Heart right ventricle (tissue), 16 donors: ENCODE data around the gene SLC51B. TPM values are rescaled to one million over a fixed set of nuclear protein-coding genes. Genes with fewer than 3 reads are reported as not detected.

Experiments
- ATAC-seq, 8 donors: fragments of 200-7000 bp; cut with Tn5 transposase; one replicate each; pipeline ENCODE4 v1.9.1; 2020; ENCODE audit warnings: mild to moderate bottlenecking in 8 of 8, moderate library complexity in 8 of 8, moderate number of reproducible peaks in 1 of 8
- DNase-seq, 2 donors: peaks; one replicate each; pipeline ENCODE4 v3.0.0-alpha.2; 2020
- H3K27ac ChIP-seq, 10 donors: fragments of 200-600 bp; sonication (generic) in 2 of 10; one replicate each; pipeline versions ENCODE4 v1.5.0 to v1.8.0; 2020 to 2022; ENCODE audit warnings: mild to moderate bottlenecking in 3 of 10
- H3K27me3 ChIP-seq, 7 donors: fragments of 200-600 bp; one replicate each; pipeline ENCODE4 v1.8.0; 2021 to 2022; ENCODE audit warnings: mild to moderate bottlenecking in 2 of 7
- H3K36me3 ChIP-seq, 9 donors: fragments of 200-600 bp; sonication (generic) in 1 of 9; one replicate each; pipeline versions ENCODE4 v1.5.0 to v1.8.0; 2020 to 2022; ENCODE audit warnings: mild to moderate bottlenecking in 2 of 9
- H3K4me1 ChIP-seq, 9 donors: fragments of 200-600 bp; sonication (generic) in 1 of 9; one replicate each; pipeline versions ENCODE4 v1.5.0 to v1.8.0; 2020 to 2022; ENCODE audit warnings: mild to moderate bottlenecking in 4 of 9
- H3K4me3 ChIP-seq, 10 donors: fragments of 200-600 bp; sonication (generic) in 2 of 10; one replicate each; pipeline versions ENCODE4 v1.5.0 to v1.8.0; 2020 to 2022; ENCODE audit warnings: mild to moderate bottlenecking in 7 of 10, moderate library complexity in 2 of 10
- H3K9me3 ChIP-seq, 11 donors: fragments of 200-600 bp in 10 of 11; sonication (generic) in 2 of 11; one replicate each; pipeline versions ENCODE4 v1.5.0 to v1.8.0; 2013 to 2022; ENCODE audit warnings: mild to moderate bottlenecking in 2 of 11, control low read depth in 1 of 11, moderate library complexity in 1 of 11
- WGBS, 2 donors: extraction: QIAGEN DNeasy Blood & Tissue Kit; methylation state at CpG; one replicate each; pipeline ENCODE4 v1.1.7; 2013; ENCODE audit warnings: inconsistent platforms in 1 of 2; 5-methylcytosine and 5-hydroxymethylcytosine counted together
- intact Hi-C, 10 donors: fragments of 100-400 bp; cut with DNase I; formaldehyde crosslinking; loops; one replicate each; pipeline versions ENCODE4 v1.11.1 to v1.14.2; 2022
- polyA plus RNA-seq, 2 donors: library from polyadenylated mRNA; stranded (reverse); fragments of 200-250 nt; gene quantifications; one replicate each; pipeline ENCODE4 v1.2.3, GENCODE V29; 2013
- total RNA-seq, 10 donors: library from RNA; stranded (reverse); fragmentation: NEBNext Ultra II Directional in 3 of 10; extraction: Animal tissue kit (Norgen Biotek cat#: 25700) in 3 of 10; gene quantifications; one replicate each; pipeline versions ENCODE4 v1.2.1 to v1.2.4, GENCODE V29; 2021 to 2023
- TF ChIP-seq, protein P1 (sequence below), 9 donors: fragments of 200-600 bp; sonication (generic) in 2 of 9; IDR thresholded peaks; one replicate each; pipeline versions ENCODE4 v1.5.0 to v1.8.0; 2021 to 2022; ENCODE audit warnings: antibody characterized with exemption in 9 of 9, mild to moderate bottlenecking in 5 of 9, moderate library complexity in 1 of 9
- donor health status: Arrhythmogenic right ventricular cardiomyopathy.
- donor health status: ischemic (EF 13 %, LVEDD 7.1; RV severe dilation, severe dysfunction).
- donor health status: healthy with polysubstance abuse.
- donor health status: DM: no; HTN: yes; CAD: no.
- donor health status: DM: no; HTN: no; CAD: no.
- donor health status: ischemic (EF 25% LVEDD 6.9; RV normal size, moderate dysfunction).
- donor health status: ischemic (EF 25% LVEDD 5.7; RV mildly dilated, moderate dysfunction).
- donor health status: healthy.
- donor health status: DM: yes; HTN: yes; CAD: no.
- donor health status: Ischemic cardiomyopathy.
- donor health status: ischemic (EF 35%, LVEDD 5.7; RV mildly dilated, moderate dysfunction).
- donor health status: nonischemic (EF 11% LVEDD 7.7; RV severe dilation, severe dysfunction).
- donor health status: DM: yes; HTN: yes; CAD: no.
- donor health status: PGD.
- donor health status: ischemic (EF 29% LVEDD 5.4; RV normal size, mild dysfunction).
- donor health status: nonischemic (EF 23%, LVEDD 6.1; RV moderate dilation, normal function).

The SLC51B gene
- total and polyA plus RNA-seq, 12 donors, result 0.43 TPM; not detected in 11

DNA sequence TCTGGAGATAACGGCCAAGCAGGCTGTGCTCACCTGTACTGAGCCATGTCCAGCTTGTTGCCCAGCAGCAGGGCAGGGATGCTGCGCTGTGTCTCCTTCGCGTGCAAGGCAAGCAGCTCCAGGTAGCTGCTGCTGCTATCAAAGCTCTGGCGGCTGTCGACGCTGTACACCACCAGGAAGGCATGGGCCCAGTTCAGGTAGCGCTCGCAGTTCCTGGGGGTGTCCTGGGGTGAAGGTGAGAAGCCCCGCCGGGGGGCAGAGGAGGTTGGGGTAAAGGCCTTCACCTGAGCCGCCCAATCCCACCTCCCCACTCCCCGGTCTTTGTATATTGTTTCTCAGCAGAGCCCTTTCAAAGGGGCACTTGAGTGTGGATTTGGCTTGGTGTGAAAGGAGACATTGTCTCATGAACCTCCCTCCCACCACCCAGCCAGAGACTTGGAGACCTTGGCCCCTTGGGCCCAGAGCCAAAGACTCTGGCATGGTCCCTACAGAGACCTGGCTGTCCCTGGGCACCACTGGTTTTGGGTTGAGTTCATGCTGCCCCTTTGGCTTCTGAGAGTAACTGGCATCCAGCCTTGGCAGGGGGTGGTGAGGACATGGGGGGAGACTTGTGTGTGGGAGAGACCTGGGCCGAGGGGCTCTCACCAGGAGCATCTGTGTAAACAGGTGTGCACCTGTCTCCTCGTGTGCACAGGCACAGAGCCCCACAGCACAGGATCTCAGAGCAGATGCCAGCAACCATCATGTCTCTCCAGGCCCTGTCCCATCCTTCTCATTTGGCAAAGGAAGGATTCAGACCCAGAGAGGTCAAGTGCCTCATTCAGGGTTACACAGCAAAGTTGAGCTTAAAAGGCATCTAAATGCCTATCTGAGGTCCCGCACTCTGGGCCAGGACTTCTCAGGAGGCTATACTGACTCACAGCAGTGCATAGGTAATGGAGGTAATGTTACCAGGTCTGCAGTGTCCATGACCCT lies 13.5 kb downstream of the SLC51B start:
- no peak overlapping the region for H3K4me3 ChIP-seq
- TF ChIP-seq, protein P1, sequence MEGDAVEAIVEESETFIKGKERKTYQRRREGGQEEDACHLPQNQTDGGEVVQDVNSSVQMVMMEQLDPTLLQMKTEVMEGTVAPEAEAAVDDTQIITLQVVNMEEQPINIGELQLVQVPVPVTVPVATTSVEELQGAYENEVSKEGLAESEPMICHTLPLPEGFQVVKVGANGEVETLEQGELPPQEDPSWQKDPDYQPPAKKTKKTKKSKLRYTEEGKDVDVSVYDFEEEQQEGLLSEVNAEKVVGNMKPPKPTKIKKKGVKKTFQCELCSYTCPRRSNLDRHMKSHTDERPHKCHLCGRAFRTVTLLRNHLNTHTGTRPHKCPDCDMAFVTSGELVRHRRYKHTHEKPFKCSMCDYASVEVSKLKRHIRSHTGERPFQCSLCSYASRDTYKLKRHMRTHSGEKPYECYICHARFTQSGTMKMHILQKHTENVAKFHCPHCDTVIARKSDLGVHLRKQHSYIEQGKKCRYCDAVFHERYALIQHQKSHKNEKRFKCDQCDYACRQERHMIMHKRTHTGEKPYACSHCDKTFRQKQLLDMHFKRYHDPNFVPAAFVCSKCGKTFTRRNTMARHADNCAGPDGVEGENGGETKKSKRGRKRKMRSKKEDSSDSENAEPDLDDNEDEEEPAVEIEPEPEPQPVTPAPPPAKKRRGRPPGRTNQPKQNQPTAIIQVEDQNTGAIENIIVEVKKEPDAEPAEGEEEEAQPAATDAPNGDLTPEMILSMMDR (IDR thresholded peaks at IDR 0.05), result no peak
- DNase-seq, result no peak
- intact Hi-C loops, result loop anchor here in 4 of 10 donors (5.0 to 10.0 kb wide), 4 partner anchors 39 to 226 kb away; partner anchors contain the start of gene PARP16 (in 1 of the 4)
- no peaks in the 10 kb centered on the region for H3K27me3 ChIP-seq
- H3K27ac ChIP-seq, result peak overlapping the region in 2 of 10 donors; percentile 45 to 47
- no peaks in the 10 kb centered on the region for H3K9me3 ChIP-seq
- H3K4me1 ChIP-seq, result peaks cover 9 to 77% (median 42%) of the 10 kb centered on the region in 9 donors
- 87 to 90% methylated on average over 16 of the region's 16 CpGs for WGBS, 2 donors
- ATAC-seq, result no peak
- H3K36me3 ChIP-seq, result peaks cover 0 to 40% (median 0%) of the 10 kb centered on the region in 9 donors

DNA sequence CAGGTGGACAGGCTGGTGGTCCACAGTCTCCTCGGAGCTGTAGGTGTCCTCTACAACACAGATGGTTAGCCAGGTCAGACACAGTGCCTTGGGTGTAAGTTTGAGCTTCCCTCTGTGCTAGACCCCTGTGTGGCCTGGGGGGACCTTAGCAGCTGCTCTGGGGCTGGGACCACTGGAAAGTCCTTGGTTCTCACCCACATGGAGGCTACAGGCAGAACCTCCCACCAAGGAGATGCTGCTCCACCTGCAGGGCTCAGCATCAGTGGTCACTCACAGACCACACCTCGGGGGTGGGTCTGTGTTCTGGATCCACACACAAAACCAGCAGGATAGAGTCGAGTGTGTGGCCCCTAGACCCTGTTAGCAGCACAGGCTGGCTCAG lies 14.2 kb downstream of the SLC51B start:
- DNase-seq, result no peak
- Histone ChIP-seq H3K36me3 (peaks cover 0 to 35% (median 0%) of the 10 kb centered on the region in 9 donors), H3K27me3 (no peaks in the 10 kb centered on the region), H3K4me1 (peaks cover 9 to 83% (median 42%) of the 10 kb centered on the region in 9 donors), H3K4me3 (no peak overlapping the region), H3K9me3 (no peaks in the 10 kb centered on the region), H3K27ac (peak overlapping the region in 6 of 10 donors; percentile 35 to 61 (median 46))
- TF ChIP-seq, protein P1 (IDR thresholded peaks at IDR 0.05), result no peak
- WGBS, 2 donors, result 80 to 83% methylated on average over 3 of the region's 3 CpGs
- intact Hi-C loops, result loop anchor here in 4 of 10 donors (5.0 to 10.0 kb wide), 4 partner anchors 38 to 225 kb away; partner anchors contain the start of gene PARP16 (in 1 of the 4)
- no peak for ATAC-seq

DNA sequence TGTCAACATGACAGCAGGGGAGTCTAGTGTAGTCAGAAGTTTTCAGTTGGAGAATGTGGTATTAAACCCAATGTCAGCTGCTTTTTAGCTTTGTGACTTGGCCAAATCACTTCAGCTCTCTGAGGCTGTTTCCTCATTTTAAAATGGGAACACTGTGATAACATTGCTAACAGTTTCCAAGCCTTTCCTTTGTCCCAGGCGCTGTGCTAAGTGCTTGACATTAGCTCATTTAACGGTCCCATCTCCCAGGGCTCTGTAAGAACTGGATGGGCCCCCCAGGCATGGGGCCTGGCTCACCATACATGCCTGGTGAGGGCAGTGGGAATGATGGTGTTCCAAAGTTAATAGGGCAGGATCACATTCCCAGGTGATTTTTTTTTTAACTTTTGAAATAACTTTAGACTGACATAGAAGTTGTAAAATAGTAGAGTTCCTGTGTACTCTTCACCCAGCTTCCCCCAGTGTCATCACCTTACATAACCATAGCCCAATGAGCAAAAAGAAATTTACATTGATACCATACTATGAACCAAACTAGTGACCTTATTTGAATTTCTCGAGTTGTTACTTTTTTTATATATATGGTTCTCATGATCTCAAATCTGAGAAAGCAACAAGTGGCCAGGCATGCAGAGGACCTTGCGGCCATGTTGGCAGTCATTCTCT lies 14.9 kb downstream of the SLC51B start:
- H3K36me3 ChIP-seq, result peaks cover 0 to 35% (median 0%) of the 10 kb centered on the region in 9 donors
- intact Hi-C loops, result loop anchor here in 4 of 10 donors (5.0 to 10.0 kb wide), 4 partner anchors 37 to 225 kb away; partner anchors contain the start of gene PARP16 (in 1 of the 4)
- DNase-seq (no peak), ATAC-seq (peak in 4 of 8 donors; percentile 11 to 58 (median 18))
- no peak overlapping the region for H3K4me3 ChIP-seq
- peaks cover 9 to 83% (median 36%) of the 10 kb centered on the region in 9 donors for H3K4me1 ChIP-seq
- WGBS, 2 donors, result 69 to 73% methylated on average over 4 of the region's 4 CpGs
- H3K27me3 ChIP-seq, result peaks cover 0 to 5% (median 0%) of the 10 kb centered on the region in 7 donors
- TF ChIP-seq, protein P1 (IDR thresholded peaks at IDR 0.05), result no peak
- H3K9me3 ChIP-seq, result no peaks in the 10 kb centered on the region
- peak overlapping the region in 7 of 10 donors; percentile 31 to 61 (median 45) for H3K27ac ChIP-seq
